ENCODE measurements around the gene KIF4A.

Gene KIF4A

GRCh38 chrX:70410921-70411320 is 121.0 kb downstream of the KIF4A start:
- DNase-seq = no peak

DNA sequence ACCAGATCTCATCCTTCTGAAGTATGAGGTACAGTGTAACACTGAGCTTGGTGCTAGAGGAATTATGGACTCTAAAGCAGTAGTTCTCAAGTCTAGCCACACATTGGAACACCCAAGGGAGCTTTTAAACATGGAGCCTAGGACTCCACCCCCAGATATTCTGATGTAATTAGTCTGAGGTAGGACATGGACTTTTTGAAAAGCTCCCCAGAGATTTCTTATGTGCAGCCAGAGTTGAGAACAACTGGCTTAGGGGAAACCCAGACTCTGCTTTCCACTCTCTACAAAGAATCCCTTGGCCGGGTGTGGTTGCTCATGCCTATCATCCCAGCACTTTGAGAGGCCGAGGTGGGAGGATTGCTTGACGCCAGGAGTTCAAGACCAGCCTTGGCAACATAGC is 121.6 kb downstream of the KIF4A start:
- DNase-seq = no peak

- DNase-seq = no peak
Observed at GRCh38 chrX:70421618-70422017, 131.7 kb downstream of the KIF4A start.

DNA sequence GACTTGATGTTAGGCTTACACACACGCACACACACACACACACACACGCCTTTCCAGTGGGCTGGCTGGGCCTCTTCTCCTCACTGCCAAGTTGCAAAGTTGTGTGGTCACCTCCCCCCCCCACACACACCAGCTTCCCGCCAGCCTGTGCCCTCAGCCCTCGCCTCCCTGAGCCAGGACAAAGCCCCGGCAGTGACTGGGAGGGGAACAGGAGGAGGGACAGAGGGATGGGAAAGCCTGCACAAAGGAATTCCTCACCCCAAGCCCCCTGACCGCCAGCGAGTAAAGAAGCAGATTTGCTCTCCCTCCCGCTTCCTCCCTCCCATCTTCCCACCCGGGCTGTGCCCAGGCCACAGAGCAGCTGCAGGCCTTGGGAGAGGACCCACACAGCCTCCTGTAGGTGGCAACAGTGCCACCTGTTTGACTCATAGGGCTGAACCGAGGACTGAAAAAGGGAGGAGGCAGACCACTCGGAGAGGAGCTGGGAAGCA is 133.0 kb downstream of the KIF4A start, which contains the start of gene GDPD2:
GDPD2 (plus strand) TSS at position 464 of the 491 bp plus-strand sequence. CDS start 1,671 bp downstream, outside the sequence.
- no peak for DNase-seq

GRCh38 chrX:70423936-70424675 is 134.2 kb downstream of the KIF4A start:
- DNase-seq = no peak

GRCh38 chrX:70424801-70425200 is 134.9 kb downstream of the KIF4A start:
- DNase-seq = no peak

GRCh38 chrX:70426286-70427278 is 136.7 kb downstream of the KIF4A start:
- DNase-seq = no peak

GRCh38 chrX:70427365-70427764 is 137.5 kb downstream of the KIF4A start:
- DNase-seq = no peak

DNA sequence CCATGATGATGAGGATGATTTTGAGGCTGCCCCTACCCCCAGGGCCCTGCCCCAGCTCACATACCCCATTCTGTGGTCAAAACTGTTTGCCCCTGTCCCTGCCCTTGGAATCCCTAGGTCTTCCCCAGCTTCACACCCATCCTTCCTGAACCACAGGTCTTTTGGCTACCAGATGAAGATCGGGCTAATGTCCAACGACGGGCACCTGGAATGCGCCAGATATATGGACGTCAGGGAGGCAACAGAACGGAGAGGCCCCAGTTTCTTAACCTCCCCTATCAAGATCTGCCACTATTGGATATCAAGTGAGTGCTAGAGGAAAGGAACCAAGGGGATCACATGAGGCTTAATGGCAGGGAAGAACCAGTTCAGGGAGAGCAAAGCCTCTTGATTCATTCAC is 139.9 kb downstream of the KIF4A start:
- no peak for DNase-seq

DNA sequence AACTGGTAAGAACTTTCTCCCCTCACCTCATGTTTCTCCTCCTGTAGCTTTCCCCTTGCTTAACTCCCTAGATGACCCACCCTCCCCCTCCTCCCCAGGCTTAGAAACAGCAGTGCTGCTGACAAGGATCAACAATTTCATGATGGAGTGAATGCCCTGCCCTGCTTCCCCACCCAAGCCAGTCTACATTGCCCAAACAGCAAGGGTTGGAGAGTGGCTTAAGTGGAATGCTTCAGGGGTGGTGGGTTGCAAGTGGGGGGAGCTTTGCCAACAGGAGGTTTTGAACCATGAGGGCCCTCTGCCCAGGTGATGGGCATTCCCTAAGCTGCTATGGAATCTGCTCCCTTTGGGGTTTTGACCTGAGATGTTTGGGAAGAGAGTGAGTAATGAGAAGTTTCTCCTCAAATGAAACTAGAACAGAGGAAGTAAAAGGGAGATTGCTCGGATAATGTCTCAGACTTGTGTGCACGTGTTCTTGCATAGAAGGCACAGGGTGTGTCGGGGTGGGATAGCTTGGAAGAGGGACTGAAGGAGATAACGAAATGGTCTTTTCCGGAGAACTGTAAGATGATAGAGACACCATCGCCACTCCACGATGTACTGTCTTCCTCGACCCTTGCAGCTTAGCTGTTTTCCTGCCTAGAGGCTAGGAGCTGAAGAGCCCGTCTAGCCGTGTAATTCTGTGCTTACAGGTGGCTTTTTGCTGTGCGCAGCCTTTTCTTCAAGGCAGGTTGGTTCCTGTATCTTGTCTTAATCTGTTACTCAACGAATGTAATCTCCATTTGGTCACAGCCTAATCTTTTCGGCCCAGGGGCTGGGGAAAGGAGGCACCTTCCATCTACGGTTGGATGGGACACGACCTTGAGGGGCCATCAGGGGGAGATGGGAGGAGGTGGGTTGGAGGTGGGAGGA is 143.3 kb downstream of the KIF4A start:
- DNase-seq = no peak

GRCh38 chrX:70433848-70434351 is 144.0 kb downstream of the KIF4A start:
- peak; percentile 86 for DNase-seq

DNA sequence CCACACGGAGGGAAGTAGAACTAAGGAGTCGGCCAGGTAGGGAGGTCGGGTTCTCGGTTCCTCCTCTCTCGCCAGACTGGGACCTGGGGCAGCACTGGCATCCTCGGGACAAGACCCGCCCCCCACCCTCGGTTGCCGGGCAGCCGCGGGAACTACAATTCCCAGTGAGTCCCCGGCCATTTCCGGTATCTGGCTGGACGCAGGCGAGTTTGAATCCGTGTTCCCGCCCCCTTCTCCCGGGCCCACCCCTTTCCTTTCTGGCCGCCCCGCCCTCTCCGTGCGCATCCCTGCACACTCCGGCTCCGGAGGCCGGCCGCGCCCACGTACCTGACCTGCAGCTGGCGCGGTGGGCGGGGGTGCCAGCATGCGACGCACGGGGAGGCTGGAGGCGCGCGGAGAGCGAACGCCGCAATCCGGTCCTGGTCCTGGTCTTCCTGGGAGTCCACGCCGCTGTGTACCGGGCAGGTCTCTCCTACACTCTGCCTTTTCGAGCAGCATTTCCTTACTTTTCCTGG is 144.5 kb downstream of the KIF4A start:
- peak; percentile 85 for DNase-seq

- DNase-seq = no peak
Observed at GRCh38 chrX:70434914-70435586, 145.1 kb downstream of the KIF4A start.

DNA sequence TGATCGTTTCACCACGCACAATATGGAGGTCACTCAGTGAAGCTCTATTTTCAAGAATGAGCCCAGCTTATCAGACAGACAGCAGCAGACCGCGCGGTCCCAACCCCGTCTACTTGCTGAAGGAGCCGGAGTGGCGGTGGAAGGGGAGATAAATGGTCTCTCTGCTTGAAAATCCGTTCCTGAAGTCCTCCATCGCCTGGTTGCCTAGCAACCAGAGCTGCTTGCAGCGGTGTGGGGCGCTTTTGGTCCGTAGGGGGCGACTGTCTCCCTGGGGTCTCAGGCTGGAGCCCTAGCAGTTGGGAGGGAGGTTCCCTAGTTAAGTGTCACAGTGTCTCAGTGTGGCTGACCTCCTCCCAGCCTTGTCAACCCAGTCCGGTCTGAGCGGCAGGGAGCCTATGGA is 146.4 kb downstream of the KIF4A start:
- DNase-seq = no peak

GRCh38 chrX:70437011-70437410 is 147.1 kb downstream of the KIF4A start:
- no peak for DNase-seq

GRCh38 chrX:70437921-70438665 is 148.2 kb downstream of the KIF4A start:
- DNase-seq = no peak

DNA sequence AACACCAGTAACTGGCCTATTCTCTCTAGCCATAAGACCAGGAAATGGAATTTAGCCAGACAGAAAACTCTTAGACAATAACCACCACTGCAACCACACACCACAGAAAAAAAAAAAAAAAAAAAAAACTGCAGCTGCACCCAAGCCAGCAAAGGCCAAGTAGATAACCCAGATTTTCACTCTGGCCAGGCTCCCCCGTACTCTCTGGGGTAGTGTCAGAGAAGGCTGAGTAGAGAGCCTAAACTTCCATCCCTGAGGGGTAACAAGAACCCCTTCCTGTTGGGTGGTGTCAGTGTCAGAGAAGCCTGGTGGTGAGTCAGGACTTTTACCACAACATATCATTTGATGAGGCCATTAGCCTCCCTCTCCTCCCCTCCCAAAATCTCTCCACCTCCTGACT is 149.1 kb downstream of the KIF4A start:
- no peak for DNase-seq

DNA sequence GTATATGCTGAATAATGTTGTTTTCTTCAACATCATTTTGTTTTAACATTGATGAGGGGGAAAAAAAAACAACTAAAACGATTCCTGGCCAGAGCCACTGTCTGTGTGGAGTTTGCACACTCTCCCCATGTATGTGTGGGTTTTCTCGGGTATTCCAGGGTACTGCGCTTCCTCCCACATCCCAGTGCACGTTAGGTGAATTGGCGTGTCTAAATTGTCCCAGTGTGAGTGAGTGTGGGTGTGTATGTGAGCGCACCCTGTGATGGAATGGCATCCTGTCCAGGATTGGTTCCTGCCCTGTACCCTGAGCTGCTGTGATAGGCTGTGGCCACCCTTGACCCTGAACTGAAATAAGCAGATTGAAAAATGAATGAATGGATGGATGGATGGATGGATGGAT is 152.3 kb downstream of the KIF4A start:
- no peak for DNase-seq

GRCh38 chrX:70444326-70444945 is 154.5 kb downstream of the KIF4A start, which contains the start of gene DLG3:
DLG3 (plus strand) TSS chrX:70444835; CDS start chrX:70445202, 367 bp downstream.
- no peak for DNase-seq

Measured in activated CD8-positive, alpha-beta memory T cell treated with anti-CD3 and anti-CD28 coated beads for 24 hours (primary cell).